Measurements from ENCODE around the gene PSMB1. TPM values are rescaled to one million over a fixed set of nuclear protein-coding genes. Genes with fewer than 3 reads are reported as not detected.

The PSMB1 gene
- 238 and 359 TPM in 2 replicates for total RNA-seq

GRCh38 chr6:170552765-170553533, at the start of gene PSMB1:
TSS of gene PSMB1 (minus strand) at chr6:170553307. CDS start at chr6:170553242, 65 bp downstream.

GRCh38 chr6:170584181-170584953, 31.3 kb upstream of the PSMB1 start, which contains the start of gene PDCD2:
TSS of gene PDCD2 (minus strand) at chr6:170584637. CDS start at chr6:170584581, 56 bp downstream.

GRCh38 chr6:170554013-170554795, 1.1 kb upstream of the PSMB1 start, which contains the start of gene TBP:
TSS of gene TBP (plus strand) at chr6:170554369. CDS start at chr6:170557030, 2,661 bp downstream.

Other genes with a start within 250 kb of the PSMB1 start
- gene FAM120B, start 246.5 kb downstream of the PSMB1 start, total RNA-seq = 12.1 and 16.5 TPM in 2 replicates
- 7.0 and 16.5 TPM in 2 replicates for gene TBP, start 1.1 kb upstream of the PSMB1 start, total RNA-seq
- 58.9 and 64.5 TPM in 2 replicates for gene PDCD2, start 31.3 kb upstream of the PSMB1 start, total RNA-seq